ENCODE measurements around the gene NCKAP1.

DNA sequence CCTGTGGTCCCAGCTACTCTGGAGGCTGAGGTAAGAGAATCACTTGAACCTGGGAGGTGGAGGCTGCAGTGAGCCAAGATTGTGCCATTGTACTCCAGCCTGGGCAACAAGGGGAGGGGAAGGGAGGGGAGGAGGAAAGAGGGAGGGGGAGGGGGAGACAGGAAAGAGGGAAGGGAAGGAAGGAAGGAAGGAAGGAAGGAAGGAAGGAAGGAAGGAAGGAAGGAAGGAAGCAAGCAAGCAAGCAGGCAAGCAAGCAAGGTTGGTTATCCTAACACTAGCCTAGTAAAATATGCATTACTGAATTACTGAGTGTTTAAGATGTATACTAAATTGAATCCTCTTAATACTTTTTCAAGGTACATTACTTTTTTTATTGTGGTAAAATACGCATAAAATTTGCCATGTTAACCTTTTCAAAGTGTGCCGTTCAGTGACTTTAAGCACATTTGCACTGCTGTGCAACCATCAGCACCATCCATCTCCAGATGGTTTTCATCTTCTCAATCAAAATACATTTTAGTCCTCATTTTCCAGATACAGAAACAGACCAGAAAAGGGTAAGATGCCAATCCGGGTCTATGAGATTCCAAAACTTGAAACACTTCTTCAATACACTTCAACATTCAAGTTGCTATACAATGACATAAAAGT is 28.9 kb downstream of the NCKAP1 start:
- TF ChIP-seq, protein P1, sequence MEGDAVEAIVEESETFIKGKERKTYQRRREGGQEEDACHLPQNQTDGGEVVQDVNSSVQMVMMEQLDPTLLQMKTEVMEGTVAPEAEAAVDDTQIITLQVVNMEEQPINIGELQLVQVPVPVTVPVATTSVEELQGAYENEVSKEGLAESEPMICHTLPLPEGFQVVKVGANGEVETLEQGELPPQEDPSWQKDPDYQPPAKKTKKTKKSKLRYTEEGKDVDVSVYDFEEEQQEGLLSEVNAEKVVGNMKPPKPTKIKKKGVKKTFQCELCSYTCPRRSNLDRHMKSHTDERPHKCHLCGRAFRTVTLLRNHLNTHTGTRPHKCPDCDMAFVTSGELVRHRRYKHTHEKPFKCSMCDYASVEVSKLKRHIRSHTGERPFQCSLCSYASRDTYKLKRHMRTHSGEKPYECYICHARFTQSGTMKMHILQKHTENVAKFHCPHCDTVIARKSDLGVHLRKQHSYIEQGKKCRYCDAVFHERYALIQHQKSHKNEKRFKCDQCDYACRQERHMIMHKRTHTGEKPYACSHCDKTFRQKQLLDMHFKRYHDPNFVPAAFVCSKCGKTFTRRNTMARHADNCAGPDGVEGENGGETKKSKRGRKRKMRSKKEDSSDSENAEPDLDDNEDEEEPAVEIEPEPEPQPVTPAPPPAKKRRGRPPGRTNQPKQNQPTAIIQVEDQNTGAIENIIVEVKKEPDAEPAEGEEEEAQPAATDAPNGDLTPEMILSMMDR (IDR thresholded peaks at IDR 0.05 in 8 of 11, conservative IDR thresholded peaks at IDR 0.05 in 3 of 11), result no peak
- TF ChIP-seq POLR2A (IDR thresholded peaks at IDR 0.05), result no peak
